Right renal pelvis (tissue), 4 donors: ENCODE data around the gene WDR45B. TPM values are rescaled to one million over a fixed set of nuclear protein-coding genes. Genes with fewer than 3 reads are reported as not detected.
A peak's percentile ranks its signal among the peaks of the same experiment; 100 is the strongest.
"Not testable (repeated sequence)": the region's sequence is repeated elsewhere in the genome, so short reads cannot be mapped to it uniquely, and the experiment has no call there.

Experiments
- DNase-seq, 4 donors: peaks; one replicate each; pipeline ENCODE4 v3.0.0-alpha.2; 2013; ENCODE audit warnings: low read depth in 4 of 4, low spot score in 3 of 4, missing footprints in 1 of 4
- polyA plus RNA-seq, 4 donors: library from polyadenylated mRNA; unstranded; fragments of 120-200 nt; gene quantifications; one replicate each; pipeline ENCODE4 v1.2.1, GENCODE V29; 2013; ENCODE audit not compliant: insufficient read length in 4 of 4

The WDR45B gene
- polyA plus RNA-seq, 4 donors, result 100 to 112 (median 109) TPM

- no peak for DNase-seq
These were observed 10.7 kb upstream of the WDR45B start for GRCh38 chr17:82658796-82659452.

- DNase-seq, result no peak
These were observed 10.1 kb upstream of the WDR45B start for GRCh38 chr17:82658331-82658730.

GRCh38 chr17:82657926-82658325 lies 9.7 kb upstream of the WDR45B start:
- DNase-seq, result no peak

- DNase-seq, result no peak
These were observed 8.0 kb upstream of the WDR45B start for GRCh38 chr17:82656266-82656665.

GRCh38 chr17:82655523-82655922 lies 7.3 kb upstream of the WDR45B start:
- no peak for DNase-seq

- no peak for DNase-seq
These were observed 6.8 kb upstream of the WDR45B start for GRCh38 chr17:82655038-82655479.

GRCh38 chr17:82654611-82655010 lies 6.4 kb upstream of the WDR45B start:
- not testable (repeated sequence) for DNase-seq

GRCh38 chr17:82653651-82654528 lies 5.6 kb upstream of the WDR45B start:
- DNase-seq, result no peak

- DNase-seq, result no peak
These were observed 2.5 kb upstream of the WDR45B start for GRCh38 chr17:82650723-82651122.

GRCh38 chr17:82649501-82650261 lies 1.4 kb upstream of the WDR45B start:
- no peak for DNase-seq

GRCh38 chr17:82648742-82649331 lies 593 bp upstream of the WDR45B start:
- peak in 1 of 4 donors; percentile 16 for DNase-seq

GRCh38 chr17:82647593-82648164 lies 565 bp downstream of the WDR45B start:
- no peak for DNase-seq

GRCh38 chr17:82645516-82645915 lies 2.7 kb downstream of the WDR45B start:
- no peak for DNase-seq

GRCh38 chr17:82644148-82644547 lies 4.1 kb downstream of the WDR45B start:
- DNase-seq, result no peak

GRCh38 chr17:82642022-82642421 lies 6.2 kb downstream of the WDR45B start:
- no peak for DNase-seq

- DNase-seq, result no peak
These were observed 8.2 kb downstream of the WDR45B start for GRCh38 chr17:82640036-82640435.

GRCh38 chr17:82639628-82640027 lies 8.6 kb downstream of the WDR45B start:
- DNase-seq, result no peak

GRCh38 chr17:82638183-82638773 lies 10.0 kb downstream of the WDR45B start:
- no peak for DNase-seq

- DNase-seq, result no peak
These were observed 11.3 kb downstream of the WDR45B start for GRCh38 chr17:82636626-82637598.
